KMS-11 (cell line): ENCODE results near the gene C17orf107.

Source experiments
- H2AFZ ChIP-seq: fragments of 200-600 bp; sonication (generic); 2 replicates; pipeline ENCODE4 v1.6.1; 2016; ENCODE audit warnings: antibody characterized with exemption, mixed run types, low read depth
- H3K27ac ChIP-seq: fragments of 200-600 bp; sonication (generic); 2 replicates; pipeline ENCODE4 v1.6.1; 2016; ENCODE audit warnings: mild to moderate bottlenecking, mixed run types
- H3K27me3 ChIP-seq: fragments of 200-600 bp; sonication (generic); 2 replicates; pipeline ENCODE4 v1.6.1; 2017; ENCODE audit warnings: mild to moderate bottlenecking, low read depth, mixed run types, moderate library complexity; ENCODE audit not compliant: insufficient read depth
- H3K36me3 ChIP-seq: fragments of 200-600 bp; sonication (generic); 2 replicates; pipeline ENCODE4 v1.6.1; 2017; ENCODE audit warnings: mild to moderate bottlenecking, mixed run types; ENCODE audit not compliant: insufficient read depth
- H3K4me1 ChIP-seq: fragments of 200-600 bp; sonication (generic); 2 replicates; pipeline ENCODE4 v1.6.1; 2016; ENCODE audit warnings: mild to moderate bottlenecking, low read depth, mixed run types; ENCODE audit not compliant: poor library complexity, severe bottlenecking
- H3K4me2 ChIP-seq: fragments of 200-600 bp; sonication (generic); 2 replicates; pipeline ENCODE4 v1.7.0; 2016; ENCODE audit warnings: mild to moderate bottlenecking, mixed run types
- H3K4me3 ChIP-seq: fragments of 200-600 bp; sonication (generic); IDR thresholded peaks from 2 replicates; pipeline ENCODE4 v1.6.1; 2017; ENCODE audit warnings: low read depth, low read length, mixed read lengths; ENCODE audit not compliant: insufficient read depth
- H3K79me2 ChIP-seq: fragments of 200-600 bp; sonication (generic); 2 replicates; pipeline ENCODE4 v1.6.1; 2016; ENCODE audit warnings: low read depth, mixed run types; ENCODE audit not compliant: insufficient read depth
- H3K9ac ChIP-seq: fragments of 200-600 bp; sonication (generic); 2 replicates; pipeline ENCODE4 v1.6.1; 2016; ENCODE audit warnings: mild to moderate bottlenecking, mixed run types
- H4K20me1 ChIP-seq: fragments of 200-600 bp; sonication (generic); 2 replicates; pipeline ENCODE4 v1.6.1; 2016; ENCODE audit warnings: mild to moderate bottlenecking, mixed run types; ENCODE audit not compliant: insufficient read depth
- CTCF ChIP-seq: fragments of 200-600 bp; sonication (generic); conservative IDR thresholded peaks from 2 replicates; pipeline ENCODE4 v1.6.1; 2017; ENCODE audit warnings: low read depth, mild to moderate bottlenecking, antibody characterized with exemption, low read length, moderate library complexity, mixed read lengths

Gene C17orf107

GRCh38 chr17:4899341-4900230 lies at the start of gene C17orf107:
C17orf107 (plus strand) TSS chr17:4899536; CDS start chr17:4899763, 227 bp downstream.
- Histone ChIP-seq H3K4me1 (peaks cover 4% of the 10 kb centered on the region), H3K36me3 (no peaks in the 10 kb centered on the region), H2AFZ (no peak within 1 kb of the TSS), H3K9ac (no peak within 1 kb of the TSS), H3K4me3 (no peak within 1 kb of the TSS), H3K27ac (no peak within 1 kb of the TSS), H4K20me1 (no peaks in the 10 kb centered on the region), H3K79me2 (no peaks in the 10 kb centered on the region), H3K27me3 (no peaks in the 10 kb centered on the region), H3K4me2 (no peak within 1 kb of the TSS)
- no peak for TF ChIP-seq CTCF

- Histone ChIP-seq H3K9ac (no peak overlapping the region), H3K4me2 (no peak overlapping the region)
These were observed 49.1 kb upstream of the C17orf107 start for GRCh38 chr17:4850246-4850645.

GRCh38 chr17:4851084-4851483 lies 48.3 kb upstream of the C17orf107 start:
- TF ChIP-seq CTCF = no peak
- Histone ChIP-seq H2AFZ (no peak overlapping the region), H3K36me3 (no peaks in the 10 kb centered on the region), H3K79me2 (no peaks in the 10 kb centered on the region), H3K27me3 (no peaks in the 10 kb centered on the region), H3K4me3 (no peak overlapping the region), H3K4me2 (no peak overlapping the region), H3K27ac (no peak overlapping the region), H3K4me1 (no peaks in the 10 kb centered on the region), H3K9ac (no peak overlapping the region), H4K20me1 (no peaks in the 10 kb centered on the region)

More at GRCh38 chr17:4850246-4850645, 49.1 kb upstream of the C17orf107 start:
- H3K79me2 ChIP-seq = no peaks in the 10 kb centered on the region
- H3K36me3 ChIP-seq = no peaks in the 10 kb centered on the region
- no peak overlapping the region for H2AFZ ChIP-seq
- H3K4me3 ChIP-seq = no peak overlapping the region
- H3K27ac ChIP-seq = no peak overlapping the region
- TF ChIP-seq CTCF = no peak
- H4K20me1 ChIP-seq = no peaks in the 10 kb centered on the region
- no peaks in the 10 kb centered on the region for H3K27me3 ChIP-seq
- H3K4me1 ChIP-seq = no peaks in the 10 kb centered on the region

GRCh38 chr17:4852567-4853207 lies 46.6 kb upstream of the C17orf107 start:
- TF ChIP-seq CTCF = no peak
- H3K4me1 ChIP-seq = no peaks in the 10 kb centered on the region
- H4K20me1 ChIP-seq = no peaks in the 10 kb centered on the region
- no peaks in the 10 kb centered on the region for H3K79me2 ChIP-seq
- no peak overlapping the region for H2AFZ ChIP-seq
- no peak overlapping the region for H3K9ac ChIP-seq
- no peak overlapping the region for H3K4me2 ChIP-seq
- no peaks in the 10 kb centered on the region for H3K27me3 ChIP-seq
- no peak overlapping the region for H3K27ac ChIP-seq
- no peak overlapping the region for H3K4me3 ChIP-seq
- no peaks in the 10 kb centered on the region for H3K36me3 ChIP-seq
